GM12878 (cell line): Measurements from ENCODE around the gene ARL4C. TPM values are rescaled to one million over a fixed set of nuclear protein-coding genes. Genes with fewer than 3 reads are reported as not detected.

Experiments
- ATAC-seq: fragments of 200-7000 bp; cut with Tn5 transposase; 3 replicates; pipeline ENCODE4 v1.9.1; 2020; ENCODE audit warnings: mild to moderate bottlenecking, moderate library complexity
- BruUV-seq: library from RNA; stranded (reverse); fragments of 400-500 nt; replicated peaks from 2 replicates; lab custom pipeline; 2021; lab: Mats Ljungman, UMichigan
- CTCF ChIA-PET: fragments of 300-600 bp; sonication (Branson Sonifier 250); formaldehyde crosslinking; extraction: SDS; loops from one replicate; lab custom pipeline; 2021; ENCODE audit warnings: inconsistent platforms; lab: Yijun Ruan, JAX
- POLR2A ChIA-PET: fragments of 350-600 bp; formaldehyde crosslinking; extraction: SDS; loops from one replicate; lab custom pipeline; 2021; ENCODE audit warnings: inconsistent platforms; lab: Charles Lee
- RAD21 ChIA-PET: fragments of 300-600 bp; sonication (Branson Sonifier 250); formaldehyde crosslinking; loops from one replicate; lab custom pipeline; 2023; ENCODE audit warnings: antibody characterized with exemption; ENCODE audit not compliant: unreplicated experiment; lab: Charles Lee
- SMC1A ChIA-PET: fragments of 300-600 bp; sonication (Branson Sonifier 250); formaldehyde crosslinking; loops from one replicate; lab custom pipeline; 2023; ENCODE audit not compliant: unreplicated experiment, uncharacterized antibody; lab: Charles Lee
- DNase-seq: peaks from one replicate; pipeline ENCODE4 v3.0.0-alpha.2; 2011; ENCODE audit warnings: low read depth, low spot score
- FAIRE-seq: peaks from 3 replicates; lab custom pipeline; 2011; peaks lifted over from hg19 to GRCh38; lab: Jason Lieb, UNC
- H2AFZ ChIP-seq: 2 replicates; pipeline ENCODE4 v1.6.0; 2011; ENCODE audit warnings: low read depth, low read length, control low read depth; ENCODE audit not compliant: control insufficient read depth
- H3K27ac ChIP-seq: 2 replicates; pipeline ENCODE4 v1.5.1; 2011; ENCODE audit warnings: control low read depth; ENCODE audit not compliant: control insufficient read depth, insufficient read depth
- H3K27me3 ChIP-seq, 2 experiments: replicated peaks in 1 of 2; 2 replicates each; pipeline versions ENCODE4 v1.6.0 to v1.6.1; 2011; ENCODE audit warnings: low read length in 1 of 2; ENCODE audit not compliant: control insufficient read depth in 2 of 2, insufficient read depth in 2 of 2
- H3K36me3 ChIP-seq, 2 experiments: 2 replicates each; pipeline ENCODE4 v1.5.1; 2011; ENCODE audit warnings: low read length in 1 of 2; ENCODE audit not compliant: control insufficient read depth in 2 of 2, insufficient read depth in 2 of 2
- H3K4me1 ChIP-seq: 2 replicates; pipeline ENCODE4 v1.6.1; 2011; ENCODE audit warnings: mild to moderate bottlenecking, low read length, moderate library complexity, mixed read lengths; ENCODE audit not compliant: control insufficient read depth, insufficient read depth
- H3K4me2 ChIP-seq: 2 replicates; pipeline ENCODE4 v1.6.0; 2011; ENCODE audit warnings: control low read depth; ENCODE audit not compliant: control insufficient read depth, insufficient read depth
- H3K4me3 ChIP-seq: fragments of 200-600 bp; sonication (generic); 2 replicates; pipeline ENCODE4 v1.5.1; 2016
- H3K79me2 ChIP-seq: 2 replicates; pipeline ENCODE4 v1.6.0; 2011; ENCODE audit warnings: low read length; ENCODE audit not compliant: control insufficient read depth, insufficient read depth
- H3K9ac ChIP-seq: 2 replicates; pipeline ENCODE4 v1.8.0; 2011; ENCODE audit warnings: low read length, control low read depth, mixed read lengths; ENCODE audit not compliant: control insufficient read depth, insufficient read depth
- H3K9me3 ChIP-seq: replicated peaks from 3 replicates; pipeline ENCODE4 v1.5.1; 2011; ENCODE audit warnings: mild to moderate bottlenecking, low read length; ENCODE audit not compliant: control insufficient read depth, insufficient read depth
- H4K20me1 ChIP-seq: 2 replicates; pipeline ENCODE4 v1.6.0; 2011; ENCODE audit not compliant: control insufficient read depth, insufficient read depth
- E2F8 ChIP-seq: fragments of 450-650 bp; IDR thresholded peaks from 2 replicates; pipeline ENCODE4 v1.6.1; 2018; ENCODE audit warnings: mild to moderate bottlenecking, low read depth, moderate library complexity; ENCODE audit not compliant: partially characterized antibody
- EED ChIP-seq: sonication (generic); IDR thresholded peaks from 2 replicates; pipeline ENCODE4 v1.6.1; 2016; ENCODE audit warnings: antibody characterized with exemption, low read depth
- HDGF ChIP-seq: fragments of 450-650 bp; IDR thresholded peaks from 2 replicates; pipeline ENCODE4 v1.6.1; 2016; ENCODE audit warnings: antibody characterized with exemption
- IRF4 ChIP-seq: IDR thresholded peaks from 2 replicates; pipeline ENCODE4 v1.6.1; 2011; ENCODE audit warnings: low read depth, low read length
- KDM1A ChIP-seq: fragments of 200-600 bp; sonication (generic); IDR thresholded peaks from 2 replicates; pipeline ENCODE4 v1.6.1; 2016; ENCODE audit warnings: borderline replicate concordance
- MEF2A ChIP-seq: IDR thresholded peaks from 2 replicates; pipeline ENCODE4 v1.6.1; 2011; ENCODE audit warnings: low read depth, mild to moderate bottlenecking, low read length, moderate library complexity; ENCODE audit not compliant: insufficient read depth
- NBN ChIP-seq: fragments of 450-650 bp; IDR thresholded peaks from 2 replicates; pipeline ENCODE4 v1.6.1; 2016
- NR2C2 ChIP-seq: IDR thresholded peaks from 2 replicates; pipeline ENCODE4 v1.6.1; 2011; ENCODE audit warnings: borderline replicate concordance, low read depth; ENCODE audit not compliant: control insufficient read depth, insufficient read length
- PAX5 ChIP-seq: IDR thresholded peaks from 2 replicates; pipeline ENCODE4 v1.6.1; 2011; ENCODE audit warnings: low read depth, low read length, borderline replicate concordance
- POLR2AphosphoS2 ChIP-seq: IDR thresholded peaks from 2 replicates; pipeline ENCODE4 v1.6.1; 2011; ENCODE audit warnings: low read depth, mild to moderate bottlenecking, low read length, improper control_type of control experiment, moderate library complexity
- RAD21 ChIP-seq: IDR thresholded peaks from 2 replicates; pipeline ENCODE4 v1.6.1; 2011; ENCODE audit warnings: mild to moderate bottlenecking, low read depth, low read length, moderate library complexity; ENCODE audit not compliant: insufficient read depth
- SUPT20H ChIP-seq: IDR thresholded peaks from 2 replicates; pipeline ENCODE4 v1.6.1; 2011; ENCODE audit warnings: low read depth, mild to moderate bottlenecking, low read length, moderate library complexity, borderline replicate concordance; ENCODE audit not compliant: control insufficient read depth
- USF1 ChIP-seq: IDR thresholded peaks from 2 replicates; pipeline ENCODE4 v1.6.1; 2011; ENCODE audit warnings: borderline replicate concordance, low read depth, mild to moderate bottlenecking, moderate library complexity, mixed read lengths, low read length; ENCODE audit not compliant: insufficient read depth; ENCODE audit errors: extremely low read length
- ZSCAN29 ChIP-seq: fragments of 450-650 bp; IDR thresholded peaks from 2 replicates; pipeline ENCODE4 v1.6.1; 2017; ENCODE audit warnings: mild to moderate bottlenecking, moderate library complexity
- WGBS: methylation state at CpG from one replicate; pipeline ENCODE4 v1.1.6; 2016; ENCODE audit warnings: low lambda C conversion rate; ENCODE audit not compliant: insufficient replicate concordance, insufficient coverage; ENCODE audit errors: missing lambda C conversion rate; 5-methylcytosine and 5-hydroxymethylcytosine counted together
- in situ Hi-C: fragments of 300-500 bp; cut with MboI; formaldehyde crosslinking; loops from 9 replicates; pipeline ENCODE4 v1.14.3; 2018; ENCODE audit warnings: mixed read lengths
- intact Hi-C: fragments of 100-400 bp; cut with micrococcal nuclease; formaldehyde crosslinking; loops from one replicate; pipeline ENCODE4 v1.14.2; 2022; ENCODE audit not compliant: unreplicated experiment
- polyA plus RNA-seq, 11 experiments: library from polyadenylated mRNA; depleted of rRNA in 4 of 11; unstranded in 6 of 11; stranded (reverse) in 5 of 11; fragments of >200 nt; fragmentation: Nextera tagmentation in 4 of 11; fragmentation: Illumina TruSeq in 1 of 11; extraction: Ambion mirVana in 4 of 11; extraction: Trizol in 1 of 11; gene quantifications; 1 replicate in 1 of 11; 2 replicates in 10 of 11; pipeline versions ENCODE4 v1.2.1 to v1.2.3, GENCODE V29; 2011 to 2016; ENCODE audit warnings: inconsistent platforms in 2 of 11, missing spikeins in 2 of 11, low read depth in 1 of 11
- total RNA-seq, 4 experiments: library from RNA; depleted of rRNA in 3 of 4; stranded (reverse); fragments of >200 nt in 3 of 4; fragmentation: Illumina TruSeq in 1 of 4; extraction: Trizol in 1 of 4; gene quantifications; 2 replicates each; pipeline versions ENCODE4 v1.2.1 to v1.2.3, GENCODE V29; 2013 to 2021

Gene ARL4C
- total and polyA plus RNA-seq, 10 of the 15 experiments (the other 5 are each of a cell fraction or from before 2014, with no cell fraction given), result 0.03 to 0.72 (median 0.06) TPM; not detected in 4

GRCh38 chr2:234514873-234515638 is 18.2 kb upstream of the ARL4C start:
- no peak for ATAC-seq

GRCh38 chr2:234514099-234514498 is 17.2 kb upstream of the ARL4C start:
- H4K20me1 ChIP-seq, result no peaks in the 10 kb centered on the region
- POLR2A ChIA-PET, result no interaction called here
- FAIRE-seq (no peak), DNase-seq (no peak), ATAC-seq (no peak)
- RAD21 ChIA-PET, result no interaction called here
- no peak overlapping the region for H3K4me3 ChIP-seq
- CTCF ChIA-PET, result no interaction called here
- 90% methylated on average over 1 of the region's 1 CpG for WGBS
- H3K9ac ChIP-seq, result no peak overlapping the region
- H3K4me1 ChIP-seq, result no peaks in the 10 kb centered on the region
- H3K36me3 ChIP-seq, result no peaks in the 10 kb centered on the region
- H2AFZ ChIP-seq, result no peak overlapping the region
- no peaks in the 10 kb centered on the region for H3K27me3 ChIP-seq
- SMC1A ChIA-PET, result no interaction called here
- no TSS peak for BruUV-seq
- no peak overlapping the region for H3K4me2 ChIP-seq
- no peak overlapping the region for H3K27ac ChIP-seq
- intact Hi-C loops, result no loop called here
- no peaks in the 10 kb centered on the region for H3K9me3 ChIP-seq
- no peaks in the 10 kb centered on the region for H3K79me2 ChIP-seq
- in situ Hi-C loops, result no loop called here
- TF ChIP-seq MEF2A, result no peak
- TF ChIP-seq PAX5, result no peak
- no peak for TF ChIP-seq POLR2AphosphoS2
- TF ChIP-seq SUPT20H, result no peak
- TF ChIP-seq RAD21, result no peak
- TF ChIP-seq E2F8, result no peak
- TF ChIP-seq KDM1A, result no peak
- no peak for TF ChIP-seq NBN
- no peak for TF ChIP-seq IRF4
- no peak for TF ChIP-seq EED
- no peak for TF ChIP-seq ZSCAN29

More at GRCh38 chr2:234514873-234515638, 18.2 kb upstream of the ARL4C start:
- Histone ChIP-seq H4K20me1 (no peaks in the 10 kb centered on the region), H3K79me2 (no peaks in the 10 kb centered on the region), H3K4me2 (no peak overlapping the region), H3K27me3 (no peaks in the 10 kb centered on the region), H3K4me1 (no peaks in the 10 kb centered on the region), H3K27ac (no peak overlapping the region), H3K9me3 (no peaks in the 10 kb centered on the region), H3K4me3 (no peak overlapping the region), H2AFZ (no peak overlapping the region), H3K36me3 (no peaks in the 10 kb centered on the region), H3K9ac (no peak overlapping the region)
- SMC1A ChIA-PET, result no interaction called here
- CTCF ChIA-PET, result no interaction called here
- intact Hi-C loops, result no loop called here
- RAD21 ChIA-PET, result no interaction called here
- WGBS, result 77% methylated on average over 16 of the region's 16 CpGs
- TF ChIP-seq HDGF (no peak), SUPT20H (no peak), USF1 (no peak), IRF4 (no peak), NR2C2 (peak; percentile 1)
- FAIRE-seq, result no peak
- POLR2A ChIA-PET, result no interaction called here
- DNase-seq, result no peak
- no TSS peak for BruUV-seq
- in situ Hi-C loops, result no loop called here
